HG02943 (cell line): ENCODE measurements around the gene CNTNAP5.

ENCODE experiments used
- ATAC-seq: cut with Tn5 transposase; IDR thresholded peaks from one replicate; pipeline ENCODE4 v1.9.1; 2021; ENCODE audit warnings: mild to moderate bottlenecking, low read depth, moderate library complexity; ENCODE audit not compliant: unreplicated experiment

CNTNAP5 gene

DNA sequence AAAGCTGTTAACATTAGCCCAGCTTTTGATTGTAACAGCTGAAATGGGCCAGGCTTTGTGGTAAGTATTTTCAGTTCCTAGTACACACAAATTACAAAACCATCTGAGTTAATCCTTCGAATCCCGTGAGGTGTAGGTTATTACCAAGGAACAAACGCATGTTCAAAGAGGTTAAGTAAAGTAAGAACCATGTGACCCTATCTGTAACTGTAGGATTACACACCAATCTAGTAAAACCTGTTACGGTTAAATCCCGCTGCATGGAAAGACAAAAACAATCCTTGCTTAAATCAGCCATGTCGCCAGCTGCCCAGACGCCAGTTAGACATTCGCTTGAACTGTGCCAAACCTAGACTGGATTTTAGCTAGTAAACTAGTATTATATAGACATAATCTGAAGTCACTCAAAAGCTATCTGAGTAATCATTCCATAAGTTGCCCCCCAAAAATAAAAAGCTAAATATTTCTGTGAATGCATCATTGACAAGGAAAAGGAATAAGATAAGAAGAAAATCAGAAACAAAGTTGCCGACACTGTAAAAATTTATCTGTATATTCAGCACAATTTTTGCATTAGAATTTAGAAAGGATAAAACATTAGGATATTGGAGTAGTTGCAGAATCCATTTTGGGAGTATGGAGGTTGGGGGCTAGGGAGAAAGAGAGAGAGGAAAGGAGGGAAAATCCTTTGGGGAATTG is 638.0 kb downstream of the CNTNAP5 start:
- no peak for ATAC-seq

DNA sequence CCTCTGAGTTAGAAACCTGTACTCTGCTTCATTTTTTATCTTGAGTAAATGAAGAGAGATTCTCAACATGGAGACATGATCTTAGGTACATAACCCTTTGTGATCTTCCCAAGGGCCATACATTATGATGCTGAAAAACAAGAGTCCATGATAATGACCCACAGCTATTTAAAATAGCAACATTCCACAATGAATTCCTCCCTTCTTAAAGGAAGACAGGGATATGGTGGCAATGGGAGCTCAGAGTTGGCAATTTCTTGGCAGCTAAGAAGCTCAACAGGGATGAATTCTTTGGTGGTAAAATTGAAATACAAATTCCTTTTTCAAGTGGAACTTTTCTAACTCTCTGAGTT is 638.5 kb downstream of the CNTNAP5 start:
- no peak for ATAC-seq

DNA sequence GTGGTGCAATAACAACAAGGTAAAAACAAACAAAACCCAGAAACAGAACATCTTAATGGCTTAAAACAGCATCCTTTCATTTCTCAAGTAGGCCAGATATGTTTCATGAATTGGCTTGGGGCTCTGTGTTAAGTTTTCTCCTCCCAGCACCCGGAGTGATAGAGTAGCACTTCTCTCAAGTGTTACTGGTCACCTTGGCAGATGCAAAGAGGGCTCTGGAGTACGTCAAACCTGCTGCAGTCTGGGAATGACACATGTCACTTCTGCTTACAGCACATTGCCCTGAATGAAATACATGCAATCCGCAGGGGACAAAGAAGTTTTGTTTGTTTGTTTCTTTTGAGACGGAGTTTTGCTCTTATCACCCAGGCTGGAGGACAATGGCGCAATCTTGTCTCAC is 639.3 kb downstream of the CNTNAP5 start:
- ATAC-seq: no peak

DNA sequence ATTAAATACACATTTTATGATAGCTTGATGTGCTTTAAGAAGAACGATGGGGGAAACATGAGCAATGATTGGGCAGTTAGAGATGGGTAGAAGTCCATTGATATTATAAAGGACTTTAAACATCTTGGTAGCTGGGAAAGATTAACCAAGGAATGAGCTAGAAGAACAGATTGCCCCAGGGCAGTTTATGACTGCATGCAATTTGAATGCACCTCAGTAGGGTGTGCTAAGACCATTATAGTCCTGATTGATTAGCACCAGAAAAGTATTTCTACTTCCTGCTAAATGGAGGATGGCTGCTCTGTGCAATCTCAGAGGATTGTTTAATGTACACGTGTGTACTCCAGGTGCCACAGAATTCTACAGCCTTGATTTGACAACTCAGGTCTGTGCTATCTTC is 641.9 kb downstream of the CNTNAP5 start:
- no peak for ATAC-seq

DNA sequence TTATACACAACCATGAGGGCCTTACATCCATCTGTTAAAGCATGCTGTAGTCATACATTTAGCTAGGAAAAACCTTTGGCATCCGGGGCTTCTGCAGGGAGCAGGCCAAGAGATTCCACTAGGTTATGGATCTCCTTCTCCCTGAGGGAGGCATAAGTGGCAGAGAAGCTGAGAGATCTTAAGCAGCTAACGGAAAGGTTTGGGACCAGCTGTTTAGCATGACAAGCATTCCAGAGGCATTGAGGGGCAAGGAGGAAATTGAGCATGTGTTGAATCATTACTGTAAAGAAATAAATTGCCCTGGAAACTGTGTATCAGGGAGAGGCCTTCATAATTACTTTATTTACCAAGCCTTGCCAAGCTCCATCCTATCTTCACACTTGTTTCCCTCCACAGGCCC is 643.1 kb downstream of the CNTNAP5 start:
- ATAC-seq: no peak

DNA sequence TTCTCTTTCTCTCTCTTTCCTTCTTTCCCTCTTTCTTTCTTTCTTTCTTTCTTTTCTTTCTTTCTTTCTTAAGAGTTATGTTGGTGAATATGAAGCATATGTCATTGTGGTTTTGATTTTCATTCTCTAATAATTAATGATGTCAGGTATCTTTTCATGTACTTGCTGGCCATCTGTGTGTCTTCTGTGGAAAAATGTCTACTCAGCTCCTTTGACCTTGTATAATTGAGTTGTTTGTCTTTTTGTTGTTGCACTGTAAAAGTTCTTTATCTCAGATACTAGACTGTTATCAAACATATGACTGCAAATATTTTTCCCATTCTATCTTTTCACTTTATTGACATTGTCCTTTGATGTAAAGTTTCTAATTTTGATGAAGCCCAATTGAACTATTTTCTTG is 645.1 kb downstream of the CNTNAP5 start:
- ATAC-seq: no peak

DNA sequence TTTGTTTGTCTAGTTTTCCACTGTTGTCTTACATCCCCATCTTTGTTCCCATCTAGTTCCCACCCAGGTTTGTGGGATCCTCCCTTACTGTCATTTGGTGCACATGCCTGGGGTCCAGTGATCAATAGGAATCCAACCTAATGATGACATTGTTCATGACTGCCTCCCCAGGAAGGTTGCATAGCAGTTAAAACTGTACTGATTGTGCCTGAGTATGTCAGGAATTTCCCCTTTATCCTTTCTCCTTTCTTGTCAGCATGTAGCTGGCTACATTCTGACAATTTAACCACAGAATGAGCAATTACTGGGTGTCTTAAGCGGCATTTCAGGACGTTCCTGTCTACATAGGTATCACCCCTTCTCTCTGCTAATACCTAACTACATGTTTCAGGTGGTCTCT is 653.0 kb downstream of the CNTNAP5 start:
- ATAC-seq: no peak

DNA sequence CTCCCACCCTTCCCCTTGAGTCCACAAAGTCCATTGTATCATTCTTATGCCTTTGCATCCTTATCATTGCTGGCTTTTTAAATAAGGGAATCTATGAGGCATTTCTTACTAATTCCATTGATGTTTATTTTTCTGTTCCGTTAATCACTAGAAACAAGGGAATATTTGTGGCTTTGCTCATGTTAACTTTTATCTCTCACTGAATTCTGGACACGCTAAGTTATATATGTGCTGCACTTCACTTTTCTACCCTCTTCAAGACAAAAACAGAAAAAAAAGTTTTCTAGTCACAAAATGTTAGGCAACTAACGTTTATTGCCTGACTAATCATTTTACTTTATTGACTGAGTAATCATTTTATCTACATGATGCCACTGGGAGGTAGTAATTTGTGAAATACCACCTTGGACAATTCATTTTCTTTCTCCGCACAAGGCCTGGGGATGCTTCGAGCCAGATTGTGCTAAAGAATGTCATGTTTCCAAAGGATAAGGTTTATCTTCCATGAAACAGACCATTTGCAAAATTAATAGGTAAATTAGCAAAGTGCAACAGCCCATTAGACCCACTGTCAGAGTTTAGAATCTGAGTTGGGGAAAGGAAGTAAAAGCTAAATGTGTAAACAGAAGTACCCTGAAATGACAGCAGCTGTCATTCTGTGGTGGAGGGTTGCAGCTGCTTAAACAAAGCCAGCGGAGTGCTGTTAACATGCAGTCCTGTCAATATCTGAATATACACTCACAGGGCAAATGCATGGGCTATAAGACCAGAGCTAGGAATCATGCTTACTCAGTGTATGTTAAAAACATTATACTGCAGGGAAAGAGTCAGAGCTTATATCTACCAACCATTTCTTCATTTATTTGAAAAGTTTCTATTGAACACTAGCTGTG is 658.7 kb downstream of the CNTNAP5 start:
- no peak for ATAC-seq

DNA sequence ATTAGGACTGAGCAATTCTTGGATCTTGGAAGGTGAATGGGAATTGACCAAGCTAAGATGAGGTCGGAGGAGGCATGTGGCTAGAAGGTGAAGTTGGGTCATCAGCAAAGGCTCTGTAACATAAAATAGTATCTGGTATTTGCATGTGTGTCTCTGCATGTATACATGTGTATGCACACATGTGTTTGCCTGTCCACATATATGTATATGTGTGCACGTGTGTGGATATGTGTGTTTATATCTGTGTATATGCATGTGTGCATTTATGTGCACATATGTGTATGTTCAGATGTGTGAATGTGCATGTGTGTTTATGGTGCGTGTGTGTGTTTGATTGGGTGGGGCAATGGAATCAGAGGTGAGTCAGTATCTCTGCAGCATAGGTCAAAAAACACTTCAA is 664.3 kb downstream of the CNTNAP5 start:
- ATAC-seq: no peak

DNA sequence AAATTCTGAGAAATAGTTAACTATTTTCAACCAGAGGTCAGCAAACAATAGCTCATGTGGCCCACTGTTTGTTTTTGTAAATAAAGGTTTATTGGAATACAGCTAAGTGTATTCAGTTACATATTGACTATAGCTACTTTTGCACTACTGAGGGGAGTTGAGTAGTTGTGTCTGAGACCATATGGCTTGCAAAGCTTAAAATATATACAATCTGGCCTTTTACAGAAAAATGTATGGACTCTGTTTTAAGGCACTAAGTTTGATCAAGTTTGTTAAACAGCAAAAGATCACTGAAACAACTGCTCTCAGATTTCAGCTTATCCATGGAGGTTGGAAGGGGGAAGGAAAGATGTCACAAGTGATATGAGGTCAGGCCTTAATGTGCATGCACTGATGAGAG is 667.1 kb downstream of the CNTNAP5 start:
- ATAC-seq: no peak

DNA sequence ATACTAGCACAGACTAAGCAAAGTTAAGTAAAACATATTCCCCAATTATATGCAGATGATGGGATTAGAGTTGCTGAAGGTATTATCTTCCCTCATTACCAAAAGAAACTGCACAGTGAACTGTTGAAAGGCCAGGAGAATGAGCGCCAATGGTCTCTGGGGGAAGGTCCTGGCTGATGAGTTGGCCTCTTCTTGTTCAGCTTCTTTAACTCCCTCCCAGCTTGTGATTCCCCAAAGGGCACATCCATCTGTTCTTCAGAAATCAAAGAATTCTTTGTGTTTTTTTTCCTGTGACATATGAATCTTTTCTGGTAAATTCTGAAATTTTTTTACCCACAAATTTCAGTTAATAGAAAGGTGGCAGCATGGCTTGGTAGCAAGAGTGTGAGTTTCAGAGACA is 667.6 kb downstream of the CNTNAP5 start:
- no peak for ATAC-seq

DNA sequence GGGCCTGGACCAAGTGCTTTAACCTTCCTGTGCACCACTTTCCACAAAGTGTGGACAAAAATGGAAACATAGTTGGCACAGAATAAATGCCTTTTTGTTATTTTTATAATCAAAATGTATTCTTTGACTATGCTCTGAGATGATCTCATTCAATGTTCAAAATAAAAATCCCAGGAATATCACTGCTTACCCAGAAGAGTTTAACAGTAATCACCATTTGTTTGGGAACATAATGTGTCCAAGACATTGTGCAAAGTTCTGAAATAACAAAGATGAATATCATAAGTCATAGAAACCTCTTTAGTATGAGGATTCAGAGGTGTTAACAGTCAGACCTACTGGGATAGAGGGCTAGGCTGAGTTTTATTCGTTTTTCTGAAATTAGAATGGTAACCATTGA is 668.1 kb downstream of the CNTNAP5 start:
- no peak for ATAC-seq

DNA sequence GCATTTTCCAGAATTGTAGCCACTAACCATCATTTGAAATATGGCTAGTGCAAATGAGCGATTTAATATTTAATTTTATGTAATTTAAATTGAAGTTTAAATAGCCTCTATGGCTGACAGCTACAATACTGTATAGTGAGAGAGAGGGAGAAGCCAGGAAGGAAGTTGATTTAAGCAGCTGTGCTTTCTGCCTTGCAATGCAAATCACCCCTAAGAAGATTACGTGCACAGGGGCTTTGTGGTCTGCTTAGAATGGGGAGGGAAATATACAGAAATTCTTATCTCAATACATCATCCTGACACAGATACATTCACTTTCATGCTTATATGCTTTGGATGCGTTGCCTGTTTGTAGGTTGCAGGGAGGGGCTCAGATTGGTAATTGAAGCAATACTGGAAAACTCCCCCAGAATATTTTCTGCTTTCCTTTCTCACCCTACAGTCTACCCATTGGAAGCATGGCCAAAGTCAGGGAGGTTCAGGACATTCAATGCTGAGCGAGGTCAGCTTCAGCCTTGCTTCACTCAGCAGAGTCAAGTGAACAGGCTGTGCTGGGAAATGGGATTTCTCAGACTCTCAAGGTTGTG is 674.0 kb downstream of the CNTNAP5 start:
- no peak for ATAC-seq

DNA sequence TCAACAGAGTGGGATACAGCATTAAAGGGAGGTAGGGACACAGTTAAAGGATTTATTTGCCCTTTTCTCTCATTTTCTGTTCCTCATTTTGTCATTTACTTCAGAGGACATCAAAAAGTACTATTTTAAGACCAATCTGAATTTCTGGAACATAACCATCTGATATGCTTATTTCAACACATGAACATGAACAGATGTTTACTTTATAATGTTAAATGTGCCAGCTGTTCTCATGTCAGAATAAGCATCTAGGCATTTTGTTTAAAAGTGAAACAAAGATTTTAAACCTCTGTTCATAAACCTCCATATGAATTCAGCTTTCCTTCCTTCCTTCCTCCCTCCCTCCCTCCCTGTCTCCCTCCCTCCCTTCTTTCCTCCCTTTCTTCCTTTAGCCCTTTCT is 677.7 kb downstream of the CNTNAP5 start:
- ATAC-seq: no peak

DNA sequence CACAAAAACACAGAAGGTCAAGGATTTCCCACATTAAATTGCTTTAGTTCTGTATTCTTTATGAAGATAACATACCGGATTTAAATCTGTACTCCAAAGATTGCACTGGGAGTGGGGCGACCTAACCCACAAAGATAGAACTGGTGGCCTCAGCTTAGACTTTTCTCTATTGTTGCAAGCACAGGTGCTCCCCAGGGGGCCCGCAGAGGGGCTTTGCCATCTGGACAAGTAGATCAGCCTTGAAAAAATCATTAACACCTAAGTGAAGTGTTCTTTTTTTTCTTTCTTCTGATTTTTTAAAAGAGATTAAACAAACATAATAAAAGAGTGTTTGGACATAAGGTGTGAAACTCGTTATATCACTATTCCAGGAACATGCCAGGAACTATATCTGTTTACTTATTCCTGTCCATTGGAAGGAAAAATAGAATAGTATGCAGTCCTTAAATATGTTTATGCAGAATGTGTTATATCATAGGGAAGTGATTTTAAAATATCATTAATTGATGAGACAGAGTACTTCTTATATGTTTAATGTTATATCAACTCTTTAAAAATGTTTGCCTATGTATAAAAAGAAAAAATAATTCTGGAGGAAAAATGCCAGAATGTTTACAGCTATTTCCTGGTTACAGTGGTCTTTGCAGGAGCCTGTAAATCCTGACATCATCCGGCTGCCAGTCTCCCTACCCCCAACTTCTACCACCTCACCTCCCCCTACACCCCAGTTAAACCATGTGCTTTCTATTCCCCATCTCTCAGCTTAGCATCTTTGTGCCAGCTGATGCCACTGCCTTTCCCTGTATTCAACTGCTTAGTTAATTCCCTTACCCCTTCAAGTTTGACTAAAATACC is 679.2 kb downstream of the CNTNAP5 start:
- no peak for ATAC-seq

DNA sequence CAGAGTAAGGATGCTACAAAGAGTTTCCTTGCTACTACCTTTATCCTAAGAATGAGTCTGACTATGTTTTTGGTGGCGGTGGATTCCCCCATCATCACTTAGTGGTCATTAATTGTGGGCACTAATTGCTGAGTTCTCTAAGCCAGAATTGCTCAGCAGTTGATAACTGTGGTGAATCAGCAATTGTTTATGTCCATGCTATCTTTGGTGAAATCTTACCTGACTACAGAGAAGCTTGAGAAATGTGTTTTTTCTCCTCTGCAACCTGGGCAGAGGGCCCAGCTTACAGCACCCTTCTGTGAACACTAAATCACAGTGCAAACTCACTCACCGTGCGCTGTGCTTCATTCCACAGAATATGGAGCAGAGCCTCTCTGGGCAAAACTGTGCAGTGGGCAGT is 683.6 kb downstream of the CNTNAP5 start:
- no peak for ATAC-seq

DNA sequence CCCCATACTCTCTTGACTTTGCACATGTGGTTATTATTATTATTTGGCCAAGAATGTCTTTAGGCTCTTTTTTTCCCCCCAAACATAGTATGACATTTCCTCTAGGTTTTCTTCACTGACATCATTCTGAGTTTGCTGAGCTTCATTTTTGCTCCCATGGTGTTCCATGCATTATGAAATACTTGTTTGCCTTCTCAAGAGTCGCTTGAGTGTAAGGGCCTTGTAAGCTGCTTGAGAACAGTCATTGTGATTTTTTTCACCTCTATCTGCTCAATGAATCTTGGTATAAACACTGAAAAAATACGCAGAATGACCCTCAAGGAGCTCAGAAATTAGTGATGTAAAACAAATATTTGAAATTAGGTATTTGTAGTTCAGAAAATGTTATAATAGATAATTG is 688.9 kb downstream of the CNTNAP5 start:
- no peak for ATAC-seq

DNA sequence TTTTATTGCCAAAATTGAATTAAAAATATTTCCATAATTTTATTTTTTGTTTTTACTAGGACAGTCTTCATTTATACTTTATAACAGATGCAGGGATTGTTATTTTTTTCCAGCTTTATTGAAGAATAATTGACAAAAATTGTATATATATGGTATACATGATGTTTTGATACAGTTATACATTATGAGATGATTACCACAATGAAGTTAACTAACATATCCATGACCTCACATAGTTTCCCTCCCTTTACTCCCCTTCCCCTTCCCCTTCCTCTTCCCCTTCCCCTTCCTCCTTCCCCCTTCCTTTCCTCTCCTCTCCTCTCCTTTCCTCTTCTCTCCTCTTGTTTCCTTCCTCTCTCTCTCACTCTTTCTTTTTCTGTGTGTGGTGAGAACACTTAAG is 700.1 kb downstream of the CNTNAP5 start:
- ATAC-seq: no peak

DNA sequence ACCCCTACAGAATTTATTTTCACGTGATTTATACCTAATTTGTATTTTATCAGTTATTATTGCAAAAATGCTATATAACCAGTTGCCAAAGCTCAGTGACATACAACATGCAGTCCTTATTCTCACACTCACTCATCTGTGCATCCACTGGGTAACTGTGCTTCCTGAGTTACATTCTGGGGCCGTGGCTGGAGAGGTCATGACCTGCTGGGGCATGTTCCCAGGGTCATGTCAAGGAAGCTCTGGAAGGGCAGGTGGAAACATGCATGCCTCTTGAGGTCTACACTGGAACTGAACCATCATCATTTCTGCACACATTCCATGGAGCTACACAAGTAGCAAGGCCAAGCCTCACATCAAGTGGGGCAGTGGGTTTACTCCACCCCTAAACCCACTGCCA is 715.5 kb downstream of the CNTNAP5 start:
- no peak for ATAC-seq

DNA sequence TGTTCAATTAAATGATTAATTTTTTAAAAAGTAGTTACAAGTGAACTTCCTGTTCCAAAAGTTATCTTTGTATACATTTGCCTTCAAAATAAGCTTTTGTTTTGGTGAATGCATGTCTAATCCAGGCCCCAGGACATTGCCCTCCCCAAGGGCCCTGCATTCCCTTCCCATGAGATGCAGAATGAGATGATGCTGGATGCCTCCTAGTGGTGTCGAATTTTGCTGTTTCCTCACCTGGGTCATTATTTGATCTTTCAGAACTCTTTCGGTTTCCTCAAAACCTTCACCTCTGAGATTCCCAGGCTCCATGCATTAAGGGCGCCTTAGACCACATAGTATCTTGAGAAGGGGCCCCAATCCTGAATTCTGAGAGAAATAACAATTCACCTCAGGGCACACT is 728.8 kb downstream of the CNTNAP5 start:
- no peak for ATAC-seq

DNA sequence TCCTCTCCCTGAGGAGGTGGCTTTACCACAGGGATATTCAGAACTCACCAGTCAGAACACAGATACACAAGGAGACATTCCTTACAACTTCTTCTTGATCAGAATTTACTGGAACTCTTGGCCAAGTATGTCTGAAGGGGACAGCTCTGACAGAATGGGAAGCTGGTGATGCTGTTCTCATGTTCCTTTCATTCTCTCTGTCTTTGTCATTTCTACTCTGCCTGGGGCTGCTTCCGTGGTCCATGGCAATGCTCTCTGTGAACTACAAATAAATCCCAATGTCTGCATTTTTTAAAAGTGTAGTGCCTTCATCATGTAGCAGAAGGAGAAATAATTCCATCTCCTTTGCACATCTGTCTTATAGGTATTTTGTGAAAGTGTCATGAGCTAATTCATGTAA is 730.3 kb downstream of the CNTNAP5 start:
- no peak for ATAC-seq
